ENCODE data around the gene FAM20A. TPM values are rescaled to one million over a fixed set of nuclear protein-coding genes. Genes with fewer than 3 reads are reported as not detected.
A peak's percentile ranks its signal among the peaks of the same experiment; 100 is the strongest.

Gene FAM20A
- 10 to 100 TPM; 13.1 to 55.8 (median 15.1) TPM for total RNA-seq

GRCh38 chr17:68600931-68601564 is at the start of gene FAM20A:
TSS of gene FAM20A (minus strand) at chr17:68601367. CDS start at chr17:68600666, 701 bp downstream.
- DNase-seq (ENCODE audit: low spot score) (no peak), ATAC-seq (ENCODE audit: low FRiP score) (peak; percentile 60)
- TF ChIP-seq CTCF (IDR thresholded peaks at IDR 0.05): no peak

GRCh38 chr17:68649324-68649723 is 48.2 kb upstream of the FAM20A start:
- no peak for TF ChIP-seq CTCF (IDR thresholded peaks at IDR 0.05)
- DNase-seq (ENCODE audit: low spot score) (no peak), ATAC-seq (ENCODE audit: low FRiP score) (no peak)

- no peak for DNase-seq (ENCODE audit: low spot score)
- ATAC-seq (ENCODE audit: low FRiP score): no peak
- TF ChIP-seq CTCF (IDR thresholded peaks at IDR 0.05): no peak
Observed at GRCh38 chr17:68646626-68647526, 45.7 kb upstream of the FAM20A start.

GRCh38 chr17:68642118-68642412 is 40.9 kb upstream of the FAM20A start:
- ATAC-seq (ENCODE audit: low FRiP score) (no peak), DNase-seq (ENCODE audit: low spot score) (no peak)
- TF ChIP-seq CTCF (IDR thresholded peaks at IDR 0.05): no peak

GRCh38 chr17:68641276-68642117 is 40.3 kb upstream of the FAM20A start:
- DNase-seq (ENCODE audit: low spot score) (no peak), ATAC-seq (ENCODE audit: low FRiP score) (no peak)
- TF ChIP-seq CTCF (IDR thresholded peaks at IDR 0.05): no peak

- no peak for TF ChIP-seq CTCF (IDR thresholded peaks at IDR 0.05)
- DNase-seq (ENCODE audit: low spot score) (no peak), ATAC-seq (ENCODE audit: low FRiP score) (no peak)
Observed at GRCh38 chr17:68640242-68640989, 39.2 kb upstream of the FAM20A start.
